OCI-LY1 (cell line): ENCODE data around the gene NME5.
"Not testable (repeated sequence)": the region's sequence is repeated elsewhere in the genome, so short reads cannot be mapped to it uniquely, and the experiment has no call there.

Experiments
- H2AFZ ChIP-seq: fragments of 200-600 bp; sonication (generic), shearing (Covaris generic); 2 replicates; pipeline ENCODE4 v1.6.0; 2014; ENCODE audit warnings: antibody characterized with exemption, mild to moderate bottlenecking, low read length
- H3F3A ChIP-seq: fragments of 200-600 bp; sonication (generic), shearing (Covaris generic); 2 replicates; pipeline ENCODE4 v1.6.0; 2014; ENCODE audit warnings: mild to moderate bottlenecking, antibody characterized with exemption, low read length, moderate library complexity; ENCODE audit not compliant: insufficient read depth
- H3K27ac ChIP-seq: fragments of 200-600 bp; sonication (generic); 2 replicates; pipeline ENCODE4 v1.5.1; 2014; ENCODE audit warnings: low read length, mixed run types, mild to moderate bottlenecking, low read depth; ENCODE audit not compliant: poor library complexity, severe bottlenecking
- H3K27me3 ChIP-seq: fragments of 200-600 bp; sonication (generic); 2 replicates; pipeline ENCODE4 v1.6.0; 2014; ENCODE audit warnings: antibody characterized with exemption, mild to moderate bottlenecking, low read length, moderate library complexity; ENCODE audit not compliant: insufficient read depth
- H3K36me3 ChIP-seq: fragments of 200-600 bp; sonication (generic); 2 replicates; pipeline ENCODE4 v1.6.1; 2014; ENCODE audit warnings: mild to moderate bottlenecking, antibody characterized with exemption, low read length, moderate library complexity, mixed read lengths; ENCODE audit not compliant: insufficient read depth
- H3K4me1 ChIP-seq: fragments of 200-600 bp; sonication (generic); 2 replicates; pipeline ENCODE4 v1.5.1; 2014; ENCODE audit warnings: mild to moderate bottlenecking, low read length, moderate library complexity; ENCODE audit not compliant: insufficient read depth, severe bottlenecking
- H3K4me2 ChIP-seq: fragments of 200-600 bp; sonication (generic), shearing (Covaris generic); 2 replicates; pipeline ENCODE4 v1.6.1; 2014; ENCODE audit warnings: low read length
- H3K4me3 ChIP-seq: fragments of 200-600 bp; sonication (generic); 2 replicates; pipeline ENCODE4 v1.5.1; 2014; ENCODE audit warnings: low read length, low read depth, mild to moderate bottlenecking, mixed read lengths; ENCODE audit not compliant: poor library complexity, severe bottlenecking
- H3K79me2 ChIP-seq: fragments of 200-600 bp; shearing (Covaris generic); 2 replicates; pipeline ENCODE4 v1.6.1; 2016; ENCODE audit warnings: mixed run types, low read length, mixed read lengths; ENCODE audit not compliant: insufficient read depth
- H3K9ac ChIP-seq: fragments of 200-600 bp; sonication (generic), shearing (Covaris generic); 2 replicates; pipeline ENCODE4 v1.6.1; 2014; ENCODE audit warnings: mild to moderate bottlenecking, low read length, mixed read lengths
- H3K9me2 ChIP-seq: fragments of 200-600 bp; sonication (generic), shearing (Covaris generic); 2 replicates; pipeline ENCODE4 v1.6.1; 2014; ENCODE audit warnings: low read depth, mild to moderate bottlenecking, low read length, mixed read lengths
- H3K9me3 ChIP-seq: fragments of 200-600 bp; shearing (Covaris generic); 2 replicates; pipeline ENCODE4 v1.6.1; 2014; ENCODE audit warnings: low read length, mixed read lengths
- H4K20me1 ChIP-seq: fragments of 200-600 bp; sonication (generic), shearing (Covaris generic); 2 replicates; pipeline ENCODE4 v1.6.0; 2016; ENCODE audit warnings: mild to moderate bottlenecking, low read length; ENCODE audit not compliant: insufficient read depth
- EZH2 ChIP-seq: fragments of 200-600 bp; sonication (generic), shearing (Covaris generic); IDR thresholded peaks from 2 replicates; pipeline ENCODE4 v1.8.0; 2017; ENCODE audit warnings: borderline replicate concordance, mixed run types, mild to moderate bottlenecking, antibody characterized with exemption, low read length, moderate library complexity, mixed read lengths
- TF ChIP-seq, protein P1 (sequence below): fragments of 200-600 bp; sonication (generic), shearing (Covaris generic); IDR thresholded peaks from 2 replicates; pipeline ENCODE4 v1.5.1; 2017; ENCODE audit warnings: mild to moderate bottlenecking, antibody characterized with exemption, low read length, moderate library complexity, mixed read lengths

NME5 gene

DNA sequence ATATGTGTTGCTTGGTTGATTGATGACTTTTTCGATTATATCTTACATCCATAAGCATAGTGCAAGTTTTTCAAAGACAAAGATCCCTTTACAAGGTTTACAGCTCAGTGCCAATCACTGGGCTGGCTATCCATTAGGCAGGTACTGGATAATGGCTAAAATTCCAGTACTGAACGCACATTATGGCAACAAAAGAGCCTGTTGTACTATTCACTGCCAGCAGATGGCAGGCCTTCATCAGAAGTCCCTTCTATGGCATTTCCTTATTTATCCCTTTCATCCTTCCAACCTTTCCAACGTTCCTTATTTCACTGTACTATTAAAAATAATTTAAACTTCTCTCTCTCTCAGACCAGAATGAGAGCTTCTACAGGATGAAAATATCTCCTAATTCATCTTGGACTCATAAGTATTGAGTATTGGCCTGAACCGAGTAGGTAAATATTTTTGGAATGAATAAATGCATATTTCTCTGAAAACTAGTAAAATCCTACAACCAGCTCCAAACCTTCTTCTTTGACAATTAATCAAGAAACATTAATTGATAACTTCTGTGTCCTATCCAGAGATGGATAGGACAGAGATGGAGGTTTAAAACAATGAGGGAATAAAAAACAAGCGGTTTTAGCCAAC, 62.0 kb downstream of the NME5 start:
- no peak for TF ChIP-seq EZH2
- TF ChIP-seq, protein P1, sequence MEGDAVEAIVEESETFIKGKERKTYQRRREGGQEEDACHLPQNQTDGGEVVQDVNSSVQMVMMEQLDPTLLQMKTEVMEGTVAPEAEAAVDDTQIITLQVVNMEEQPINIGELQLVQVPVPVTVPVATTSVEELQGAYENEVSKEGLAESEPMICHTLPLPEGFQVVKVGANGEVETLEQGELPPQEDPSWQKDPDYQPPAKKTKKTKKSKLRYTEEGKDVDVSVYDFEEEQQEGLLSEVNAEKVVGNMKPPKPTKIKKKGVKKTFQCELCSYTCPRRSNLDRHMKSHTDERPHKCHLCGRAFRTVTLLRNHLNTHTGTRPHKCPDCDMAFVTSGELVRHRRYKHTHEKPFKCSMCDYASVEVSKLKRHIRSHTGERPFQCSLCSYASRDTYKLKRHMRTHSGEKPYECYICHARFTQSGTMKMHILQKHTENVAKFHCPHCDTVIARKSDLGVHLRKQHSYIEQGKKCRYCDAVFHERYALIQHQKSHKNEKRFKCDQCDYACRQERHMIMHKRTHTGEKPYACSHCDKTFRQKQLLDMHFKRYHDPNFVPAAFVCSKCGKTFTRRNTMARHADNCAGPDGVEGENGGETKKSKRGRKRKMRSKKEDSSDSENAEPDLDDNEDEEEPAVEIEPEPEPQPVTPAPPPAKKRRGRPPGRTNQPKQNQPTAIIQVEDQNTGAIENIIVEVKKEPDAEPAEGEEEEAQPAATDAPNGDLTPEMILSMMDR, result peak; percentile 89
- H3K27me3 ChIP-seq, result no peaks in the 10 kb centered on the region; the same call in 1 of the 2 replicates
- H2AFZ ChIP-seq, result no peak overlapping the region

DNA sequence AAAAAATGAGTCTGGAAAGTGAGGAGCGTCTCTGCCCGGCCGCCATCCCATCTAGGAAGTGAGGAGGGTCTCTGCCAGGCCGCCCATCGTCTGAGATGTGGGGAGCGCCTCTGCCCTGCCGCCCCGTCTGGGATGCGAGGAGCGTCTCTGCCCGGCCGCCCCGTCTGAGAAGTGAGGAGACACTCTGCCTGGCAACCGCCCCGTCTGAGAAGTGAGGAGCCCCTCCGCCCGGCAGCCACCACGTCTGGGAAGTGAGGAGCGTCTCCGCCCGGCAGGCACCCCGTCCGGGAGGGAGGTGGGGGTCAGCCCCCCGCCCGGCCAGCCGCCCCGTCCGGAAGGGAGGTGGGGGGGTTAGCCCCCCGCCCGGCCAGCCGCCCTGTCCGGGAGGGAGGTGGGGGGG, 69.2 kb downstream of the NME5 start:
- not testable (repeated sequence) for H3K4me2 ChIP-seq, H3K9ac ChIP-seq, H3K79me2 ChIP-seq, H3K27me3 ChIP-seq, H3K27ac ChIP-seq, H4K20me1 ChIP-seq, H2AFZ ChIP-seq, H3K9me3 ChIP-seq, H3K4me3 ChIP-seq, H3K4me1 ChIP-seq, H3K36me3 ChIP-seq, H3K9me2 ChIP-seq, H3F3A ChIP-seq

More for the DNA sequence above, 62.0 kb downstream of the NME5 start:
- Histone ChIP-seq H3K9ac (no peak overlapping the region), H3K4me1 (peaks cover 17% of the 10 kb centered on the region), H4K20me1 (no peaks in the 10 kb centered on the region), H3F3A (no peaks in the 10 kb centered on the region; the same call in 1 of the 2 replicates), H3K9me2 (no peaks in the 10 kb centered on the region), H3K4me3 (no peak overlapping the region), H3K27ac (no peak overlapping the region), H3K9me3 (no peaks in the 10 kb centered on the region), H3K4me2 (no peak overlapping the region), H3K36me3 (no peaks in the 10 kb centered on the region), H3K79me2 (no peaks in the 10 kb centered on the region)

DNA sequence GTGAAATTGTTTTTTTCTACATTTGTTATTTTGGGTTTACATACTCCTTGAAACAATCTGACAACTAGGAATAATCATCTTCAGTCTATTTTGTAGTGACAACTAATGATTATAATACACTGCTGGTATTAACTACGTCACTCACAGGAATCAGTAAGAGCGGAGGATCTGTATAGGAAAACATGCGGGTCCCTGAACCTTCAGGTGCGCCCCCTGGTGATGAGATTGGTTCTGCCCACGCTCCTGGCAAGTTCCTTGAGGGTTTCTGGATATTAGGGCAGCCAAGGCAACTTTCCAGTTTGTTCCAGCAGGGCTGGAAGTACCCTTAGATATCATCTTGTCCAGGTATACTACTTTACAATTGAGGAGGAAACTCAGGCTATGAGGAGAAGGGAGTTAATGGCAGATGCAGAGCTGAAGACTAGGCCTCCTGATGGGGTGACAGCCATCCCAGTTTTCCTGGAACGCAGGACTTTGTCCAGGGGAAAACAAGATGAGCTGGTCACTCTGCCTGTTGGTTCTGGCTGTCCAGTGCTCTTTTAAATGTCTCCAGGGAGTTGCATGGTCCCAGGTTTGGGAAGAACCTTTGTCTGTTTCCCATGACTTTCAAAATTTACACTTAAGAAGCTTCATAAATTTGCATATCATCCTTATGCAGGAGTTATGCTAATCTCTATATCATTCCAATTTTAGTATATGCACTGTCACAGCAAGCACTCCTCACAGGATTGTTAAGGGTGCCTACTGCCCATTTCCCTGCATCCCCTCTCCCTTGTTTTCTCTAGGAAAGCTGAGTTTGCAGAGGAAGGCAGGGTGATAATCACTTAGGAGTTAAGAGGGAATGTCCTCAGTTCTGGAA, 70.3 kb downstream of the NME5 start:
- H3K9me3 ChIP-seq, result no peaks in the 10 kb centered on the region
- no peak overlapping the region for H3K9ac ChIP-seq
- H4K20me1 ChIP-seq, result no peaks in the 10 kb centered on the region
- H3K4me3 ChIP-seq, result no peak overlapping the region
- H3K27me3 ChIP-seq, result no peaks in the 10 kb centered on the region
- no peaks in the 10 kb centered on the region for H3K4me1 ChIP-seq
- no peaks in the 10 kb centered on the region for H3K9me2 ChIP-seq
- no peaks in the 10 kb centered on the region; the same call in 1 of the 2 replicates for H3F3A ChIP-seq
- no peaks in the 10 kb centered on the region for H3K36me3 ChIP-seq
- H3K4me2 ChIP-seq, result no peak overlapping the region
- H3K79me2 ChIP-seq, result no peaks in the 10 kb centered on the region
- H3K27ac ChIP-seq, result no peak overlapping the region
- no peak for TF ChIP-seq EZH2
- TF ChIP-seq, protein P1, result peak; percentile 89
- H2AFZ ChIP-seq, result no peak overlapping the region
